GM19438 (cell line): ENCODE results near the gene RXRG.

Experiments
- ATAC-seq: cut with Tn5 transposase; IDR thresholded peaks from one replicate; pipeline ENCODE4 v1.9.1; 2021; ENCODE audit warnings: low read depth; ENCODE audit not compliant: unreplicated experiment

Gene RXRG

GRCh38 chr1:165376041-165376810 lies 68.7 kb downstream of the RXRG start:
- ATAC-seq: no peak

GRCh38 chr1:165375623-165376022 lies 69.3 kb downstream of the RXRG start:
- ATAC-seq: no peak

GRCh38 chr1:165371588-165372225 lies 73.2 kb downstream of the RXRG start:
- no peak for ATAC-seq

GRCh38 chr1:165369255-165369848 lies 75.6 kb downstream of the RXRG start:
- no peak for ATAC-seq

- ATAC-seq: peak; percentile 68
These were observed 77.4 kb downstream of the RXRG start for GRCh38 chr1:165367375-165367993.

GRCh38 chr1:165365341-165365740 lies 79.6 kb downstream of the RXRG start:
- no peak for ATAC-seq

- ATAC-seq: no peak
These were observed 80.3 kb downstream of the RXRG start for GRCh38 chr1:165364568-165365133.

GRCh38 chr1:165356876-165357275 lies 88.0 kb downstream of the RXRG start:
- ATAC-seq: no peak

- no peak for ATAC-seq
These were observed 88.7 kb downstream of the RXRG start, which contains the start of gene LMX1A for GRCh38 chr1:165355977-165356811. LMX1A (minus strand) TSS chr1:165356715; CDS start chr1:165355559, 1,156 bp downstream.

GRCh38 chr1:165355139-165355976 lies 89.6 kb downstream of the RXRG start:
- ATAC-seq: no peak

GRCh38 chr1:165354739-165355138 lies 90.2 kb downstream of the RXRG start:
- ATAC-seq: no peak

GRCh38 chr1:165353731-165354671 lies 90.9 kb downstream of the RXRG start:
- no peak for ATAC-seq

GRCh38 chr1:165352442-165353293 lies 92.3 kb downstream of the RXRG start:
- ATAC-seq: no peak

GRCh38 chr1:165351863-165352441 lies 93.0 kb downstream of the RXRG start:
- no peak for ATAC-seq
